Activated CD4-positive, alpha-beta T cell treated with anti-CD3 and anti-CD28 coated beads, Interleukin-2, amount 50 U/mL, for 16 hours (primary cell): ENCODE results near the gene CCDC88C.
"Not testable (repeated sequence)": the region's sequence is repeated elsewhere in the genome, so short reads cannot be mapped to it uniquely, and the experiment has no call there.

Experiments
- DNase-seq: peaks from one replicate; pipeline ENCODE4 v3.0.0-alpha.2; 2020

CCDC88C gene

GRCh38 chr14:91415794-91416743 is 1.6 kb downstream of the CCDC88C start:
- peak; percentile 85 for DNase-seq

- DNase-seq: no peak
Measured at GRCh38 chr14:91414475-91414833, 3.2 kb downstream of the CCDC88C start.

- no peak for DNase-seq
Measured at GRCh38 chr14:91413547-91414474, 3.8 kb downstream of the CCDC88C start.

GRCh38 chr14:91412939-91413338 is 4.7 kb downstream of the CCDC88C start:
- no peak for DNase-seq

- DNase-seq: peak; percentile 39
Measured at GRCh38 chr14:91410771-91411536, 6.7 kb downstream of the CCDC88C start.

- DNase-seq: peak; percentile 72
Measured at GRCh38 chr14:91409928-91410718, 7.5 kb downstream of the CCDC88C start.

GRCh38 chr14:91409240-91409639 is 8.4 kb downstream of the CCDC88C start:
- not testable (repeated sequence) for DNase-seq

- DNase-seq: no peak
Measured at GRCh38 chr14:91406982-91407381, 10.6 kb downstream of the CCDC88C start.

- DNase-seq: no peak
Measured at GRCh38 chr14:91406451-91406850, 11.2 kb downstream of the CCDC88C start.

- DNase-seq: no peak
Measured at GRCh38 chr14:91405724-91406435, 11.7 kb downstream of the CCDC88C start.

GRCh38 chr14:91405241-91405721 is 12.3 kb downstream of the CCDC88C start:
- DNase-seq: no peak

- DNase-seq: no peak
Measured at GRCh38 chr14:91402771-91403600, 14.6 kb downstream of the CCDC88C start.

- no peak for DNase-seq
Measured at GRCh38 chr14:91402348-91402747, 15.3 kb downstream of the CCDC88C start.

- DNase-seq: no peak
Measured at GRCh38 chr14:91401751-91402150, 15.9 kb downstream of the CCDC88C start.

- no peak for DNase-seq
Measured at GRCh38 chr14:91400696-91401095, 16.9 kb downstream of the CCDC88C start.

GRCh38 chr14:91399868-91400640 is 17.6 kb downstream of the CCDC88C start:
- DNase-seq: no peak

- DNase-seq: no peak
Measured at GRCh38 chr14:91398707-91399106, 18.9 kb downstream of the CCDC88C start.

GRCh38 chr14:91397965-91398591 is 19.5 kb downstream of the CCDC88C start:
- DNase-seq: no peak
